Nucleus accumbens (tissue), 56 donors: ENCODE measurements around the gene TBL1Y.
A peak's percentile ranks its signal among the peaks of the same experiment; 100 is the strongest.
"Not testable (repeated sequence)": the region's sequence is repeated elsewhere in the genome, so short reads cannot be mapped to it uniquely, and the experiment has no call there.

Experiments
- DNase-seq, 56 donors: peaks; one replicate each; lab custom pipeline; 2025; lab: John Stamatoyannopoulos, UW

The TBL1Y gene

DNA sequence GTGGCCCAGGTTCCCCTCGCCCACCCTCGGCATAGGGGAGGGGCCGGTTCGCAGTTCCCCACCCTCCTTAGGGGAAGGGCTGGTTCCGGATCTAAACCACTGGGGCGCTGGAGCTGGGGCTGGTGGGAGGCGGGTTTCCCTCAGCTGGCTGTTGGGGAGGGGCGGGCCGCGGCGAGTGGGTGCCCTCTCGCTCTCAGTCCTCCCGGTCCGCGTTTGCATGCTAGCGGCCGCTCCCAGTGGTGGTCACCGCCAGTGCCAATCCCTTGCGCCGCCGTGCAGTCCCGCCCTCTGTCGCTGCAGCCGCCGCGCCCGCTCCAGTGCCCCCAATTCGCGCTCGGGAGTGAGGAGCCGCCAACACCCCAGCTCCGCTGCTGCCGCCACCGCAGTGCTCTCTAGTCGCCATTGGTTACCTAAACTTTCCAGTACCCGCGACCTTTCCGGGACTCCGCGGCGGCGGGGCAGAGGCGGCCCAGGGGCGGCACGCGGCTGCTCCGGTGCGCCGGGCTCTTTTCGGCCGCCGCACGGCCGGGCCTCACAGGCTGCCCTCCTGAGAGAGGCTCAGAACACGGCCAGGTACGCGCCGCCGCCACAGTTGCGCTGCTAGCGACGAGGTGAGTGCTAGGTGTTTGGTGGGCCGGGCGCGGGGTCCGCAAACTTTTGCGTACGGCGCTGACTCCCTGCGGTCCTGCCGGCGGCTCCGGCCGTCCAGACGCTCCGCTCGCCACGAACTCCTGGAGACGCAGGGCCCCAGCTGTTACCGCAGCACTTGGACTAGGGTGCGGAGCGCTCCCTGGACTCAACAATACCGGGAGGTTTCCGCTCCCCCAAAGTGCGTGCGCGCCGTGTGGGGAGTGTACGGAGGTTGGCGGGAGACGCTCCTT is at the start of gene TBL1Y:
TSS of gene TBL1Y (plus strand) at position 326 of the 881 bp plus-strand sequence. CDS start 114,388 bp downstream, outside the sequence.
- peak in 7 of 56 donors; percentile 0 to 9 (median 0) for DNase-seq

DNA sequence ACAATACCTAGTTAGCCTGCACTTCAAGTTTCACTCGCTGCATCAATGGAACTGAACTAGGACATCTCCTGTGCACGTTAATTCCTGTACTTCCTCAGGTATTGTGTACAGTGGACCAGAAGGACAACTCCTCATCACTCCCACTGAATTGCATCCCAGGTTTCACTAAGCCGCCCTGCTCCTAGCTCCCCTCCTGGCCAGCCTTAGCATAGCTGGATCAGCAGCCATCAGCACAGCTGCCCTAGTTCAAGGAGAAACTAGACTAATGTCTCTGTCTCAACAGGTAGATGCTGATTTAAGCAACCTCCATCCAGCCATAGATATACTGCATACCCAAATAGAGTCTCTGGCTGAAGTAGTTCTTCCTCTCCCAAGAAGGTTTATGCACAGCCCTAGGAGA is 16.0 kb upstream of the TBL1Y start:
- DNase-seq, result no peak

DNA sequence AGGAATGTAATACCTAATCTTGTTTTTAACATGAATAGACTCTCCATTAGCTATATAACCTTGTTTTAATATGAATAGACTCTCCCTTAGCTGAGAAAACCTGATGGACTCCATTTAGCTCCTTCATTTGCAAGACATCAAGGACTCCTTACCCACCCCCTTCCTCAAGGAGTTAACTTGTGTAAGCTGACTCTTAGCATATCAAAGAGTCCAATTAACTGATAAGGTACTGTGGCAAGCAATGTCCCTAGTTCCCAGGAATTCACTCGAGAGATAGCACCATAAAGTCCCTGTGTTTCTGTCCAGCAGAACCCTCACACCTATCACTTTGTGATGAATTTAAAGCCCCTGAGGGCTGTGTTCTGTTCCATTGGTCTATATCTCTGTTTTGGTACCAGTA is 15.3 kb upstream of the TBL1Y start:
- no peak for DNase-seq

DNA sequence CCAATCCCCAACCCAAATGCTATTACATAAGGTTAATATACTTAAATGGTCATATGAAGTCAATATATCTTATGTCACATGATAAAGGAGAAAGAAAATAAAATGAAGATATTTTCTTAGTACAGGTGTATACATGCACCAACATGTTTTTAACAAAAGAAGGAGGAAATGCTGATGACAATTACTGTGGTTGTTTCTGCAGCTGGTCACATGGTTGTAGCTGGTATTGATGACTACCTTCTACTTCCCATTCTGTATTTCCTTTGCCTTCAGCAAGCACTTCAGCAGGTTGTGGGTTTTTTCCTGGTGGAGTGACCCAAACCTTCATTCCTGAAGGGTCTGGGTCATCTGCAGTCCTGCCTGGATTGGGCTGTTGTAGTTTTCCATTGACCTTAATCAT is 8.4 kb upstream of the TBL1Y start:
- not testable (repeated sequence) for DNase-seq

DNA sequence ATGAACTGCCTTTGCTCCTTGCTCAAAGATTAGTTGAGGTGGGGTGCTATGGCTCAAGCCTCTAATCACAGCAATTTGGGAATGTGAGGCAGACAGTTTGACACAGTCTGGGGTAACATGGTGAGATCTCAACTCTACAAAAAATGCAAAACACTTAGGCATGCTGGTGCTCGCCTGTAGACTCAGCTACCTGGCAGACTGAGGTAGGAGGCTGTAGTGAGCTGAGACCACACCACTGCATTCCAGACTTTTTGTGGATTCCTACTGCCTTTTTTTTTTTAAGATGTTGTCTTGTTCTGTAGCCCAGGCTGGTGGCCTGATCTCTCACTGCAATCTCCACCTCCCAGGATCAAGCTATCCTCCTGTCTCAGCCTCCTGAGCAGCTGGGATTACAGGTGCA is 2.9 kb upstream of the TBL1Y start:
- no peak for DNase-seq

DNA sequence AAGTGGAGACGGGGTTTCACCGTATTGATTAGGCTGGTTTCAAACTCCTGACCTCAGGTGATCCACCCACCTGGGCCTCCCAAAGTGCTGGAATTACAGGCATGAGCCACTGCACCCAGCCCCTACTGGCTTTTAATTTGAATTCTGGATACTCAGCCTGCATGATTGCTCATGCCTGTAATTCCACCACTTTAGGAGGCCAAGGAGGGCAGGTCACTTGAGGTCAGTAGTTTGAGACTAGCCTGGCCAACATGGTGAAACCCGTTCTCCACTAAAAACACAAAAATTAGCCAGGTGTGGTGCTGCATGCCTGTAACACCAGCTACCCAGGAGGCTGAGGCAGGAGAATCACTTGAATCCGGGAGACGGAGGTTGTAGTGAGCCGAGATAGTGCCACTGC is 2.5 kb upstream of the TBL1Y start:
- DNase-seq, result not testable (repeated sequence)

DNA sequence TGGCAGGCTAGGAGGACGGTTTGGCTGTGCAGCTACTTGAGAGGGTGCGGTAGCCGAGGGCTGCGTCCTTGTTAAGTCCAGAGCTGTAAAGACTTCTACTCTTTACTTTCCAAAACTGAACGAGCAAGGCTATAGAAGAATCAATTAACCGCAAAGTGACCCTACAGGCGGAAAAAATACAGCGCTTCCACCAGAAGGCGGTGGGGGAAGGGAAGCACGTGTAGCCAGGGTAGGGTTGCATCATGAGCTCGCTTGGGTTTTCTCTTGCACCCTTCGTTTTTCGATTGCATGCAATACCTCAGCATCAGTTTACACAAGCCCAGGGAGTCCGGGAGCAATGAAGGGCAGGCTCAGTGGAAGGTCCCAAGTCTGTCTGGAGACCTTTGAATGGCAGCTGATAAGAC is 1.4 kb upstream of the TBL1Y start:
- DNase-seq, result peak in 7 of 56 donors; percentile 0 to 2 (median 0)

DNA sequence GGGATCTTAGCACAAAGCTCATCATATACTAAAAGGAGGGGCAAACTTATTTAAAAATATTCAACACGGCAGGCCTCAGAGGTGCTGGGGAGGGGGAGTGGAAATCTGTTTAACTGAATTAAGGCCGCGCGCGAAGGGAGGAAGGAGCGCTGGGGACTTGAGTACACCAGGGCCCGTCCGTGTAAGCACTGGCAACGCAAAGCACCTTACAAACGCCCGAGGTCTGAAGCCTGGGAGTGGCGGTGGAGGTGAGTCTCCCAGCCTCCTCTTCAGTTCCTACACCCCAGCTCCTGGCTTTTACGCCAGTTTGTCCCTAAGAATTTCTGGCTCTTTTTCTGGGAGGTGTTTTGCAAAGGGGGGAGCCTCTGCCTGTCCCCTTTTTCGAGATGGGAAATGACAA is 641 bp upstream of the TBL1Y start:
- DNase-seq, result peak in 1 of 56 donors; percentile 0

DNA sequence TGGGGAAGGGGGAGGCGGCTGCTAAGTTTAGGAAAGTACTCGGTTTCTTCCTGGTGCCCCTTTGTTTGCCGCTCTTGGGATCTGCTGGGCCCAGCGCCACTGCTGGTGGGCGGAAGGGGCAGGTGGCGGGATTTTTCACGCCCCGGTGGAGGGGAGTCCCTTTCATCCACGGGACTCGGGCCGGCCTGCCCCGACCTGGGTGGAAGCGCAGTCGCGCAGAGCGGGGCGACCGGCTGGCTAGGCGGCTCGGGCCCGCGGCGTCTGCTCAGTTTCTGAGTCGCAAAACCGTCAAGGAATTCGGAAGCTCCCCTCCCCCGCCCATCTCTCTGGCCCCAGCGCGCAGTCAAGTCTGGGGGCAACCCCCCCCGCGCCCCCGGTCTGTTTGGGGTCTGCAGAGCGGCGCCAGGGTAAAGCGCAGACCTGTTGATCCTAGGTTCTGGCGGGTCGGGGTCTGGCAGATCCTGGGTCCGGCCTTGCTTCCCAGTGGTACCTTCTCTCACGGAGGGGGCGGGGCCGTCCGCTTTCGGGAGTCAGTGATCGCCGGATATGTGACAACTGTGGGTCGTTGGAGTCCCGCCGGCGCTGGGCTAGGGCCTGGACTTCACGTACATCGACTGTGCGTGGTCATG is 870 bp downstream of the TBL1Y start, which contains the start of gene AMELY:
TSS of gene AMELY (minus strand) at position 500 of the 629 bp plus-strand sequence. CDS start 39,144 bp downstream, outside the sequence.
- no peak for DNase-seq

DNA sequence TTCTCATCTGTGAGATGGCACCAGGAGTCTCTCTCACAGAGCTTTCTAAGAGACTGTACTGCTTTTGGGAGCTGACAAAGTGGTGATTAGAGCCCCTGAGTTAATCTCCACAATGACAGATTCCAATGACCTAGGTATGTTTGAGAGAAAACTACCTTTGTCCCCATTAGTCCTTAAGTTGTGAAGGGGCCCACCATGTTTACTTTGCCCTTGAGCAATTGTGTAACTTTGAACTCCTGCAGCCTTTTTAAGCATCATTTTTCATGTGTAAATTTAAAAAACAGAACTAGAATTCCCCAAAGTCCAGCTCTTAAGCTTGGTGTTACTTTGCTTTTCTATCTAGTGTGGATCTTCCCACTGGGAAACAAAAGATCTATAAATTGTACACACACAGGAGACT is 2.9 kb downstream of the TBL1Y start:
- DNase-seq, result no peak

DNA sequence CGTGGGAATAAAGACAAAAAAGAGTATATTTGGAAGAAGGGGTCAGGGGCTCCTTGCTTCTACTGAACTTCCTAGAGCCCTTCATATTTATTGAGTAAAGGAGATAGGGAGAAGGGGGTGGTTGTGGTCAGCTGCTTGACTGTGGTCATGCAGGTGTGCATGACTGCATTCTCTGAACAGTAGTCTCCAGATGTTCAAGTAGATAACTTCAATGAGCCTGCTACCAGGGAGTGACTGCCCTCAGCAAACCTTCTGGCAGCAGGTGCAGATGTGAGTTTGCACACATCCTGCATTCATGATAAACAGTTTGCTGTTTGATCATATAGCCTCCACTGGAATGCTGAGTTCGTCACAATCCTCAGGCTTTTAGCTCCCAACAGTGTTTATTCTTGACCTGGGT is 10.6 kb downstream of the TBL1Y start:
- DNase-seq, result no peak

DNA sequence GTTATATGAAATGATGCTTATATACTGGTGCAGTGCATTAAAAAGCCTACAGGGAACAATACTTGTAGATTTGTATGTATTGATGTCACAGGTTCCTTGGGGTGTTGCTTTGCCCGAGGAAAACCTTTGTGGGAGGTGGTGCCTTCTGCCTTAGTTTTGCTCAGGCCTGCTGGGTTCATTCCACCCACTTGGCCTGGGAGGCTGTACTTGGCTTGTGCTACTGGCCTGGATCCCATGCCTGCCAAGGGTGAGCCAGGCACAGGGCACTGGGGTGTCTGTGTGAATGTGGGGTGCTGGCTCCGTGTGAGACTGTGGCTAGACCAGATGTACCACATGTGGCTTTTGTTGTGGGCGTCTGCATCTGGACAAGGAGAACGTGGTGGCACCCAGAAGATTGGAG is 17.8 kb downstream of the TBL1Y start:
- no peak for DNase-seq

DNA sequence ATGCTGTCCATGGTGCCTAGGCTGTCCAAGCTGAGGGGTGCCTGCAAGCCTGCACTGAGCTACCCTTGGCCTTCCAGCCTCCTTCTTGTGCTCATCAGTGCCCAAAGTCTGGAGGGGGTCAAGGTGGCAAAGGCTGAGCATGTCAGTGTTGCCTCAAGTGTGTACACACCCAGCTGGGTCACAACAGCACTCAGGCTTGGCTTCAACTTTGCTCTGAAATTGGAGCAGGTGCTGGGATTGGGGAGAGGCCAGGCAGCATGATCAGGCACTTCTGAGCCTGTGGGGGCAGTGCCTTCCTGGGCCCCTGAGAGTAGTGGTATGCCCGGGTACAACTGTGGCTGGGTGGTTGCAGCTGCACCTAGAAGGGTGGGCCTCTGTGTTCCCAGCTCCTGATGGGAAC is 18.7 kb downstream of the TBL1Y start:
- peak in 1 of 56 donors; percentile 0 for DNase-seq

DNA sequence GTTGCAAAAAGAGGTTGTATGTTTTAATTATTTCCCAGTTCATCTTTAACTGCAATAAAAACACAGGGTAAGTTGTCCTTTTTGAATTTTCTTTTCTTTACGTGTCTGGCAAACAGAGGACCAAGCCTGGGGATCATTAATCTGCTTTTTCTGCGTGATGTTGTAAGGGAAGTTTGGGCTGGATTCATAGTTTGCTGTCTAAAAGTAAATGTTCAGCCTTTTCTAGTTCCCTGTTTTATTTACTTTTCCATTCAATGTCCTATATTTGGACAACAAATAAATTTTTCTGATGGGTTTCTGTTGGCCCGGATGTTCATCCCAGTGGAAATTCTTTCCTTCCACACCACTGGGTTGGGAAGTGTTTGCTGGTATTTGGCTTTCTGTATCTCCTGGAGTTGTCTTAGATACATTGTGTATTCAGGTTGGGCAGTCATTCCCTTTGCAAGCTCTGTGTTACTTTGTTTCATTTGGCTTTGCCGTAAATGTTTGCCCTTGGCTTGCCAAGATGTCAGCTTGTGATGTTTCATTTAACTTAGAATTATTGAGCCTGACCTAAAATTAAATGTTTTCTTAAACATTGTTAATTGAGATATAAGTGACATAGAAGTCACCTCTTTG is 21.4 kb downstream of the TBL1Y start:
- DNase-seq, result no peak

DNA sequence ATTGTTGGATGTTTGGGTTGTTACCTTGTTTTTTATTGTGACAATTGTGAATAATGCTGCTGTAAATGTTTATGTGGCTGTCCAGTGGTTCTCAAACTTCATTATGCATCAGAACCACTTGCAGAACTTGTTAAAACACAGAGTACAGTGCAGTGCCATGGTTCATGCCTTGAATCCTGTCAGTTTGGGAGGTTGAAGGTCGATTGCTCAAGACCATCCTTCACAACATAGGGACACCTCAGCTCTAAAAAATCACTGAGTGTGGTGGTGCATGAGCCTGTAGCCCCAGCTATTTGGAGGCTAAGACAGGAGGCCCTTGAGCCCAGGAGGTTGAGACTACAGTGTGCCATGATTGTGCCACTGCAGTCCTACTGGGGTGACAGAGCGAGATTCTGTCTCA is 25.0 kb downstream of the TBL1Y start:
- DNase-seq, result no peak

DNA sequence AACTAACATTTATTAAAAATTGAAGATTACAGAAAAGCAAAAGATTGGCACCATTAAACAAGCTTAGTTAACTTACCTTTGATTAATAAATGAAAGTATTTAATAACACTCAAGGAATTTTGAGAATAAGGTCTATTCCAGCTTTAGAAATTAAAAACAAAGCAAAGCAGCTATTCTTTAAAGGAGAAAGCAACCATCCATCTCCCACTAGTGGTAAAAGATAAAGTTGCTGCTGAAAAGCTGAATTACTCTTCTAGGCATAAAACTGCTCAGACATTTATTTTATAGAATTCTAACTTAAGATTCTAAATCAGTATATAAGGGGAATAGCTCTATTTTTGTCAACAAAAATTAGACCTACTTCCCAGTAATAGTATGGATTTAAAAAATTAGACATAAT is 37.2 kb downstream of the TBL1Y start:
- DNase-seq, result no peak

DNA sequence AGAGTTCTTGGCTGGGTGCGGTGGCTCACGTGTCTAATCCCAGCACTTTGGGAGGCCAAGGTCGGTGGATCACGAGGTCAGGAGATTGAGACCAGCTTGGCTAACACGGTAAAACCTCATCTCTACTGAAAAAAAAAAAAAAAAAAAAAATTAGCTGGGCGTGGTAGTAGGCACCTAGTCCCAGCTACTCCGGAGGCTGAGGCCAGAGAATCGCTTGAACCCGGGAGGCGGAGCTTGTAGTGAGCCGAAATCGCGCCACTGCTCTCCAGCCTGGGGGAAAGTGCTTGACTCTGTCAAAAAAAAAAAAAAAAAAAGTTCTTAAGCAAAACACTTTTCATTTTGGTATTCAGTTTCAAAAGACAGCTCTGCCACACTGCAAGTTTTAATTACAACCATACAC is 37.9 kb downstream of the TBL1Y start:
- DNase-seq, result no peak

DNA sequence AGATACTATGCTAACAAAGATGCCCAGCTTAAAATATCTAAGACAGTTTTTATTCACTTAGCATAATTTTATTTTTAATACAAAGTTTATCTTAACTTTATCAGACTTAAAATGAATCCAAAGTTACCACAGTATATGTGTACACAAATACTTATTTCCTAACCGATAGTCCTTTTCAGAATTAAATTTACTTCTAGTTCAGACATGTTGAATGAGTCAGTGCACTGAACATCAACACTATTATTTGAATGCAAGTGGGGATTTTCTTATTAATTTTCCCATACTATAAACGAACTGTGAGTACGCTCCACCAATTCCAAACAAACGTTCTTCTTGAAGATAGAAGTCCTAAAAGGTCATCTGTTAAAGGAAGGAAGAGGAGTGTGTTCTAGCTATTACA is 39.5 kb downstream of the TBL1Y start:
- DNase-seq, result no peak

DNA sequence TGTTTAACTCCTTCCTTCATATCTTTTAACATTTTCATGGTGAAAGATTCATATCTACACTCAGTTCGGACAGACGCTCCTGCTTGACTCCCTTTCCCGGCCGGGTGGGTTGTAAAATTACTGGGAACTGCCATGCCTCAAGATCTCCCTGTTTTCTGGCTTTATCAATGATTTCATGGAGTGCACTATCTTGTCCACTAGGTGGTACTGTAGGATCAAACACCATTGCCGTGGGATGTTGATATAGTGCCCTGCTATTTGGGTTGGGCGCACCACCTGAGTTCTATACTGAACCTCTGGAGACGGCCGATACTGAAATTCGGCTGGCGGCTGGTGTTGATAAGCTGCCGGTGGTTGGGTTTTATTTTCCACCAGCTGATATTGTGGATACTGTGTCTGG is 54.2 kb downstream of the TBL1Y start:
- peak in 7 of 56 donors; percentile 0 to 1 (median 0) for DNase-seq

DNA sequence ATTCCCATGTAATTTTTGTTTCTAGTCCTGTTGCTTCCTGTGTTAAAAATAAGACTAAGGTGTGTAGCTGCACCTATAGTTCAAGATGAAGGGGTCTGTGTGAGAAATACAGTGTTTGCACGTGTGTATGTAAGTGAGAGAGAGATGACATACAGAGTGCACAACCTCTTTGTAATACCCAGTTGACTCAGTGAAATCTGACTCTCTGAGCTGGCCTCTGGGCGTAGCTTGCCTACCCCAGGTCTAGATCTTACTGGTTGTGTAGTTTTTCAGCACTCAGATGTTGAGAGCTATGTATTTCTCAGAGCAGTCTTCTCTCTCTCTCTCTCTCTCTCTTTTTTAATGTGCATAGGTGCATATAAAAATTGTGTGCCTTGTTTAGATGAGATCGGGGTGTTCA is 56.0 kb downstream of the TBL1Y start:
- DNase-seq, result no peak

DNA sequence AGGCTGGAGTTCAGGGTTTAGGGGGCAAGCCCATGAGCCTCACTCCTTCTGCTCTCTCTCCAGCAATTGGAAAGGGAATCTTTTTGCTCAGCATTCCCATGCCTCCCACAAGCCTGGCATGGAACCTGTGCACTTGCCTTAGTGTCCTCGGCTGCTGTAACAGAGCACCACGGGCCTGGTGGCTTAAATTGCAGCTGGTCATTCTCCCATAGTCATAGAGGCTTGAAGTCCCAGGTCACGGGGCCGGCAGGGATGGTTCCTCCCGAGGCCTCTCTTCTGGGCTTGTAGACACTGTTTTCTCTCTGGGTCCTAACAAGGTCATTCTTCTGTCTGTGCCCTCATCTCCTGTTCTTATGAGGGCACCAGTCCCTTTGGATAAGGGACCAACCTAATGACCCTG is 57.2 kb downstream of the TBL1Y start:
- no peak for DNase-seq
